ENCODE measurements around the gene MINAR2. TPM values are rescaled to one million over a fixed set of nuclear protein-coding genes. Genes with fewer than 3 reads are reported as not detected.
A peak's percentile ranks its signal among the peaks of the same experiment; 100 is the strongest.

MINAR2 gene
- total RNA-seq, 1 experiment from 2014 or later: not detected

DNA sequence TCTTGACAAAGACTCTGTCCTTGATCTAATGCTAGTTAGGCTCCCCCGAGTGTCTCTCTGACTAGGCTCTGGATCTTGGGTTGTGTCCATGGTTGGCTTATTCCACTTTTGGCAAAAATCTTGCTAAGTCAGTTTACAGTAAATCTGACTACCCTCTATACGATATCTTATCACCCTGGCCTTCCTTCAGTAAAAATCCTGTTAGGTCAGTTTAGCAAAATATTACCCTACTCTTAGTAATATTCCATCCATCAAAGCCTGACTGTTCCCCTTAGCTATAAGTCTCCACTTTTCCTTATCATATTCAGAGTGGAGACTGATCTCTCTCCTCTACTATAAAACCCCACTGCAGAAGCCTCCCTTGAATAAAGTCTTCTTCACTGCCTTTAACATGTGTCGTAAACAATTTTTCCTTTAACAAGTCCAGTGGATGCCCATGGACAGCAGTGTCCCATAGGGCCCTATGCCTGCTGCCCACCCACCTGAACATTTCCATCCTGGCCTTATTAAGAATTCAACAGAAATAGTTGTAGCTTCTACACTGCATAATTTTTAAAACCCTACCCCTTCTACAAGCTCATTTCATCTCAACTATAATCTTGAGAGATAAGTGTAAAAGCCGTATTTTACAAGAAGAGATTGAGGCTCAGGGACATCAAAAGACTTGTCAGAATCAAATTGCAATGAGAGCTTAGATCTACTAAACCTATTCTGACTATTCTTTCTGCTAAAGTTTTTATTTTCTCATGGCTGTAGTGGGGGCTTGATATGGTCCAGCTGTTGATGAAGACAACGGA is 22.3 kb downstream of the MINAR2 start:
- no peaks in the 10 kb centered on the region for H3K4me1 ChIP-seq (replicated peaks; ENCODE audit: insufficient read depth)
- no peak for DNase-seq
- CTCF ChIA-PET: interaction anchor here (0.6 kb wide), 1 partner anchor 1350 kb away, joined by 3 read pairs; no protein-coding TSS in a partner anchor
- TF ChIP-seq EZH2 (IDR thresholded peaks at IDR 0.05; ENCODE audit: low read depth): no peak
- TF ChIP-seq, protein P1, sequence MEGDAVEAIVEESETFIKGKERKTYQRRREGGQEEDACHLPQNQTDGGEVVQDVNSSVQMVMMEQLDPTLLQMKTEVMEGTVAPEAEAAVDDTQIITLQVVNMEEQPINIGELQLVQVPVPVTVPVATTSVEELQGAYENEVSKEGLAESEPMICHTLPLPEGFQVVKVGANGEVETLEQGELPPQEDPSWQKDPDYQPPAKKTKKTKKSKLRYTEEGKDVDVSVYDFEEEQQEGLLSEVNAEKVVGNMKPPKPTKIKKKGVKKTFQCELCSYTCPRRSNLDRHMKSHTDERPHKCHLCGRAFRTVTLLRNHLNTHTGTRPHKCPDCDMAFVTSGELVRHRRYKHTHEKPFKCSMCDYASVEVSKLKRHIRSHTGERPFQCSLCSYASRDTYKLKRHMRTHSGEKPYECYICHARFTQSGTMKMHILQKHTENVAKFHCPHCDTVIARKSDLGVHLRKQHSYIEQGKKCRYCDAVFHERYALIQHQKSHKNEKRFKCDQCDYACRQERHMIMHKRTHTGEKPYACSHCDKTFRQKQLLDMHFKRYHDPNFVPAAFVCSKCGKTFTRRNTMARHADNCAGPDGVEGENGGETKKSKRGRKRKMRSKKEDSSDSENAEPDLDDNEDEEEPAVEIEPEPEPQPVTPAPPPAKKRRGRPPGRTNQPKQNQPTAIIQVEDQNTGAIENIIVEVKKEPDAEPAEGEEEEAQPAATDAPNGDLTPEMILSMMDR (conservative IDR thresholded peaks at IDR 0.05): no peak
- H2AFZ ChIP-seq: no peak overlapping the region
- POLR2A ChIA-PET (ENCODE audit: unreplicated experiment): no interaction called here
- no peaks in the 10 kb centered on the region for H3K79me2 ChIP-seq (ENCODE audit: low read depth)
- H3K27me3 ChIP-seq (ENCODE audit: insufficient read depth, low read depth): no peaks in the 10 kb centered on the region
- BruUV-seq (replicated peaks): no TSS peak
- H4K20me1 ChIP-seq (ENCODE audit: insufficient read depth): no peaks in the 10 kb centered on the region
- intact Hi-C loops (cut with micrococcal nuclease; ENCODE audit: unreplicated experiment): loop anchor here (5.0 kb wide), 1 partner anchor 1142 kb away; no protein-coding TSS in a partner anchor
- no peak overlapping the region for H3K27ac ChIP-seq
- no peaks in the 10 kb centered on the region for H3F3A ChIP-seq (ENCODE audit: insufficient read depth, low read depth)
- no peaks in the 10 kb centered on the region for H3K9me2 ChIP-seq (ENCODE audit: insufficient read depth)
- H3K4me3 ChIP-seq: no peak overlapping the region
- H3K36me3 ChIP-seq (ENCODE audit: low read depth): no peaks in the 10 kb centered on the region
- H3K4me2 ChIP-seq: no peak overlapping the region
- no peaks in the 10 kb centered on the region for H3K9me3 ChIP-seq (ENCODE audit: insufficient read depth, low read depth)

DNA sequence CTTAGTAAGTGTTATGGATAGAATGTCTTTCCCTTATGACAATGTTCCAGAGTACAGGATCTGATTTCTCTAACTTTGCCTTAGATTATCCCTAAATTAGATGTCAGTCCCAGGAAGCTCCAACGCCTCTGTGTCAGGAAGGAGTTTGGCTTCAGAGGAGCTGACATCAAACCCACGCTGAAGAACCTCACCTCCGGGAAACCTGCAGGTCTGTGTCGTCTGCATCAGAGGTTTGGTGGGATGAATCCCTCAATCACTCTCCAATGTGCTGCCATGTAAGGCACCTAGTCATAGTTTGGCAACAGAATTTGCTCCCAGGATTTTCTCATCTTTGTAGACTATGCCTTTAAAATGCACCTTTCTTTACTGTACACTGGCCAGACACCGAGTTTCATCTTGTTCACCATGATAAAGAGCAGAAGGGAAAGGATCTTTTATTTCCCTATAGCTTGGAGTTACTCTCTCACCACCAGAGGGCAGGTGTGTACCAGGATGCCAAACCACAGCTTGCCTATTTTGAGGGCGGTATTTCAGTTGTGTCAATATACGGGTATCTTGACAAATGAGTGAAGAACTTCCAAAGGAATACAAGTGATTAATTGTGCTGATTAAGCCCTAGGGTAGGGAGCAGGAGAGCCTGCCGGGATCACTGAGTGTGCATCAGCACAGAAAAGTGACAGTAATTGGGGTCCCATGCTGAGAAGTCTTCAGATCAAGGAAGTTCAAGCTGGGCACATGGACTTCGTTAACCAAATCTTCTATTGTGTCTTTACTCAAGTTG is 23.4 kb downstream of the MINAR2 start:
- no peaks in the 10 kb centered on the region for H3K9me3 ChIP-seq (ENCODE audit: insufficient read depth, low read depth)
- H3F3A ChIP-seq (ENCODE audit: insufficient read depth, low read depth): no peaks in the 10 kb centered on the region
- H3K4me3 ChIP-seq: no peak overlapping the region
- POLR2A ChIA-PET (ENCODE audit: unreplicated experiment): no interaction called here
- CTCF ChIA-PET: interaction anchor here (0.6 to 1.1 kb wide), 2 partner anchors 81 to 866 kb away, joined by 3 to 5 read pairs; no protein-coding TSS in a partner anchor
- H3K4me1 ChIP-seq (replicated peaks; ENCODE audit: insufficient read depth): no peaks in the 10 kb centered on the region
- no peaks in the 10 kb centered on the region for H3K9me2 ChIP-seq (ENCODE audit: insufficient read depth)
- H3K79me2 ChIP-seq (ENCODE audit: low read depth): no peaks in the 10 kb centered on the region
- no TSS peak for BruUV-seq (replicated peaks)
- no peak overlapping the region for H3K27ac ChIP-seq
- no peak overlapping the region for H2AFZ ChIP-seq
- intact Hi-C loops (cut with micrococcal nuclease; ENCODE audit: unreplicated experiment): loop anchor here (1.0 to 5.0 kb wide), 4 partner anchors 81 to 1339 kb away; no protein-coding TSS in a partner anchor
- TF ChIP-seq, protein P1 (conservative IDR thresholded peaks at IDR 0.05): peak; percentile 80
- no peak for TF ChIP-seq EZH2 (IDR thresholded peaks at IDR 0.05; ENCODE audit: low read depth)
- no peaks in the 10 kb centered on the region for H4K20me1 ChIP-seq (ENCODE audit: insufficient read depth)
- DNase-seq: peak in 1 of 2 experiments; percentile 35
- H3K27me3 ChIP-seq (ENCODE audit: insufficient read depth, low read depth): no peaks in the 10 kb centered on the region
- no peak overlapping the region for H3K4me2 ChIP-seq
- H3K36me3 ChIP-seq (ENCODE audit: low read depth): no peaks in the 10 kb centered on the region

DNA sequence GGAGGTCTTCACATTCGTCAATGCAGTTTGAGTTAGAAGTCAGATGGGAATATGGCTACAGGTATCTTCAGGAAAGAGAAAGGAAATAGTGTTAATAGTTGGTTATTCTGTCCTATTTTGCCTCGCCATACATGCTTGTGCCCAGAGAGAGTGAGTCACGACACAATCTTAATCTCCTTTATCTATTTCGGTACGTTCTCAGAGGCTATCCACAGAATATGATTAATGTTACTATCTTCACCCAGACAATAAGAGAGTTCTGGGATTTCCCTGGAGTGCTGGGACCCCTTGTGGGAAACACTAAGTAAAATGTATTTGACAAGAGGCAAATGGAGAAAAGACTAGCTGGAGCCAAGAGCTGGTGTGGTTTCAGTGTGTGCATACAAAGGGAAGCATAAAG is 25.5 kb downstream of the MINAR2 start:
- Histone ChIP-seq H3K79me2 (ENCODE audit: low read depth) (no peaks in the 10 kb centered on the region), H3K9me3 (ENCODE audit: insufficient read depth, low read depth) (no peaks in the 10 kb centered on the region), H3K27me3 (ENCODE audit: insufficient read depth, low read depth) (no peaks in the 10 kb centered on the region), H3K4me3 (no peak overlapping the region), H3K4me2 (no peak overlapping the region), H3F3A (ENCODE audit: insufficient read depth, low read depth) (no peaks in the 10 kb centered on the region), H3K27ac (no peak overlapping the region), H2AFZ (no peak overlapping the region), H3K36me3 (ENCODE audit: low read depth) (no peaks in the 10 kb centered on the region), H4K20me1 (ENCODE audit: insufficient read depth) (no peaks in the 10 kb centered on the region), H3K9me2 (ENCODE audit: insufficient read depth) (no peaks in the 10 kb centered on the region), H3K4me1 (replicated peaks; ENCODE audit: insufficient read depth) (no peaks in the 10 kb centered on the region)
- intact Hi-C loops (cut with micrococcal nuclease; ENCODE audit: unreplicated experiment): loop anchor here (5.0 kb wide), 1 partner anchor 1139 kb away; no protein-coding TSS in a partner anchor
- ChIA-PET POLR2A (ENCODE audit: unreplicated experiment) (no interaction called here), CTCF (no interaction called here)
- TF ChIP-seq, protein P1 (conservative IDR thresholded peaks at IDR 0.05): no peak
- TF ChIP-seq EZH2 (IDR thresholded peaks at IDR 0.05; ENCODE audit: low read depth): no peak
- no peak for DNase-seq
- no TSS peak for BruUV-seq (replicated peaks)

All from PC-9 (cell line).